Neural cell (in vitro differentiated cells): ENCODE data around the gene SLC43A1. TPM values are rescaled to one million over a fixed set of nuclear protein-coding genes. Genes with fewer than 3 reads are reported as not detected.
A peak's percentile ranks its signal among the peaks of the same experiment; 100 is the strongest.

Source experiments
- H2AFZ ChIP-seq: fragments of 200-600, 300-800 bp; sonication (generic), shearing (Covaris generic); 2 replicates; pipeline ENCODE4 v1.6.0; 2014; ENCODE audit warnings: low read depth, mild to moderate bottlenecking, antibody characterized with exemption, low read length, moderate library complexity
- H3F3A ChIP-seq: fragments of 200-600 bp; shearing (Covaris generic); 2 replicates; pipeline ENCODE4 v1.6.1; 2016; ENCODE audit warnings: mild to moderate bottlenecking, moderate library complexity, mixed read lengths, antibody characterized with exemption, low read length; ENCODE audit not compliant: insufficient read depth, poor library complexity, severe bottlenecking
- H3K27ac ChIP-seq: fragments of 200-600, 300-800 bp; sonication (generic), shearing (Covaris generic); 2 replicates; pipeline ENCODE4 v1.5.1; 2014; ENCODE audit warnings: mild to moderate bottlenecking, low read length, moderate library complexity
- H3K27me3 ChIP-seq: fragments of 300-800, 200-600 bp; sonication (generic), shearing (Covaris generic); 2 replicates; pipeline ENCODE4 v1.6.0; 2014; ENCODE audit warnings: mild to moderate bottlenecking, low read depth, low read length, moderate library complexity; ENCODE audit not compliant: insufficient read depth
- H3K36me3 ChIP-seq: fragments of 300-800, 200-600 bp; sonication (generic), shearing (Covaris generic); 2 replicates; pipeline ENCODE4 v1.5.1; 2014; ENCODE audit warnings: mild to moderate bottlenecking, antibody characterized with exemption, low read length, moderate library complexity; ENCODE audit not compliant: insufficient read depth
- H3K4me2 ChIP-seq: fragments of 300-800, 200-600 bp; sonication (generic), shearing (Covaris generic); 2 replicates; pipeline ENCODE4 v1.6.0; 2014; ENCODE audit warnings: mild to moderate bottlenecking, low read length
- H3K4me3 ChIP-seq: fragments of 300-800, 200-600 bp; sonication (generic), shearing (Covaris generic); 2 replicates; pipeline ENCODE4 v1.5.1; 2014; ENCODE audit warnings: mild to moderate bottlenecking, low read length, moderate library complexity
- H3K79me2 ChIP-seq: fragments of 200-600 bp; shearing (Covaris generic); replicated peaks from 2 replicates; pipeline ENCODE4 v1.6.0; 2014; ENCODE audit warnings: mild to moderate bottlenecking, low read length, moderate library complexity; ENCODE audit not compliant: insufficient read depth
- H3K9ac ChIP-seq: fragments of 300-800, 200-600 bp; sonication (generic), shearing (Covaris generic); 2 replicates; pipeline ENCODE4 v1.6.1; 2016; ENCODE audit warnings: mild to moderate bottlenecking, low read length, mixed read lengths
- H3K9me2 ChIP-seq: fragments of 200-600 bp; shearing (Covaris generic); 2 replicates; pipeline ENCODE4 v1.6.1; 2016; ENCODE audit warnings: mild to moderate bottlenecking, low read length, mixed read lengths; ENCODE audit not compliant: insufficient read depth
- H3K9me3 ChIP-seq: fragments of 200-600, 300-800 bp; sonication (generic), shearing (Covaris generic); 2 replicates; pipeline ENCODE4 v1.6.1; 2016; ENCODE audit warnings: mild to moderate bottlenecking, mixed run types, low read length, moderate library complexity, mixed read lengths
- H4K20me1 ChIP-seq: fragments of 200-600 bp; shearing (Covaris generic); 2 replicates; pipeline ENCODE4 v1.6.1; 2016; ENCODE audit warnings: mild to moderate bottlenecking, mixed run types; ENCODE audit not compliant: insufficient read depth
- CTCF ChIP-seq: fragments of 450-650 bp; IDR thresholded peaks from 2 replicates; pipeline ENCODE4 v1.5.1; 2014; ENCODE audit warnings: antibody characterized with exemption, mild to moderate bottlenecking, moderate library complexity; ENCODE audit not compliant: poor library complexity, severe bottlenecking
- EP300 ChIP-seq: fragments of 450-650 bp; conservative IDR thresholded peaks from 2 replicates; pipeline ENCODE4 v1.6.1; 2014; ENCODE audit warnings: antibody characterized with exemption, mild to moderate bottlenecking, moderate library complexity; ENCODE audit not compliant: poor library complexity, severe bottlenecking
- EZH2 ChIP-seq: fragments of 200-600, 300-800 bp; shearing (Covaris generic), sonication (generic); IDR thresholded peaks from 2 replicates; pipeline ENCODE4 v1.6.1; 2014; ENCODE audit warnings: antibody characterized with exemption, low read length, borderline replicate concordance, mild to moderate bottlenecking; ENCODE audit not compliant: insufficient read depth, poor library complexity, severe bottlenecking
- MXI1 ChIP-seq: fragments of 450-650 bp; conservative IDR thresholded peaks from 2 replicates; pipeline ENCODE4 v1.6.1; 2014; ENCODE audit warnings: antibody characterized with exemption, mild to moderate bottlenecking; ENCODE audit not compliant: poor library complexity, severe bottlenecking
- POLR2AphosphoS5 ChIP-seq: IDR thresholded peaks from 2 replicates; pipeline ENCODE4 v1.6.1; 2012
- RAD21 ChIP-seq: fragments of 450-650 bp; conservative IDR thresholded peaks from 2 replicates; pipeline ENCODE4 v1.6.1; 2014; ENCODE audit warnings: antibody characterized with exemption, mild to moderate bottlenecking, moderate library complexity
- REST ChIP-seq: IDR thresholded peaks from 2 replicates; pipeline ENCODE4 v1.6.1; 2012; ENCODE audit warnings: borderline replicate concordance
- SMC3 ChIP-seq: fragments of 450-650 bp; conservative IDR thresholded peaks from 2 replicates; pipeline ENCODE4 v1.6.1; 2014; ENCODE audit warnings: antibody characterized with exemption, mild to moderate bottlenecking, moderate library complexity; ENCODE audit not compliant: poor library complexity
- TAF1 ChIP-seq: IDR thresholded peaks from 2 replicates; pipeline ENCODE4 v1.6.1; 2012; ENCODE audit warnings: low read depth
- polyA plus RNA-seq: library from polyadenylated mRNA; depleted of rRNA; stranded (reverse); fragments of >200 nt; gene quantifications from 2 replicates; pipeline ENCODE4 v1.2.3, GENCODE V29; 2014

Gene SLC43A1
- polyA plus RNA-seq, 1 donor from 2014 or later = 3.3 TPM

GRCh38 chr11:57514538-57515331 lies 767 bp downstream of the SLC43A1 start:
- H3K4me2 ChIP-seq = peak overlapping the region; percentile 42
- no peak for TF ChIP-seq CTCF
- TF ChIP-seq EZH2 = peak; percentile 10
- H3K27ac ChIP-seq = no peak overlapping the region
- peaks cover 58% of the 10 kb centered on the region for H3K27me3 ChIP-seq
- H3F3A ChIP-seq = no peaks in the 10 kb centered on the region
- peak overlapping the region; percentile 77 for H3K4me3 ChIP-seq
- H3K36me3 ChIP-seq = no peaks in the 10 kb centered on the region
- no peaks in the 10 kb centered on the region for H3K9me2 ChIP-seq
- peak overlapping the region; percentile 30 for H3K9ac ChIP-seq
- H2AFZ ChIP-seq = no peak overlapping the region
- no peaks in the 10 kb centered on the region for H3K9me3 ChIP-seq
- no peaks in the 10 kb centered on the region for H4K20me1 ChIP-seq
- no peaks in the 10 kb centered on the region for H3K79me2 ChIP-seq

- TF ChIP-seq REST = no peak
- TF ChIP-seq SMC3 = no peak
- no peak for TF ChIP-seq RAD21
- no peak for TF ChIP-seq EP300
- TF ChIP-seq EZH2 = no peak
- TF ChIP-seq MXI1 = no peak
- TF ChIP-seq TAF1 = no peak
- TF ChIP-seq POLR2AphosphoS5 = no peak
- TF ChIP-seq CTCF = no peak
- H3K9me3 ChIP-seq = no peaks in the 10 kb centered on the region
- no peak overlapping the region for H3K27ac ChIP-seq
- H3K4me2 ChIP-seq = no peak overlapping the region
- peaks cover 58% of the 10 kb centered on the region for H3K27me3 ChIP-seq
- H3K9me2 ChIP-seq = no peaks in the 10 kb centered on the region
- H3K9ac ChIP-seq = no peak overlapping the region
- H4K20me1 ChIP-seq = no peaks in the 10 kb centered on the region
- H3K4me3 ChIP-seq = peak overlapping the region; percentile 77
- no peaks in the 10 kb centered on the region for H3K79me2 ChIP-seq
- no peaks in the 10 kb centered on the region for H3K36me3 ChIP-seq
- H3F3A ChIP-seq = no peaks in the 10 kb centered on the region
- H2AFZ ChIP-seq = no peak overlapping the region
Observed at GRCh38 chr11:57513911-57514537, 1.5 kb downstream of the SLC43A1 start.
